GM19043 (cell line): Measurements from ENCODE around the gene SUN2.

ENCODE experiments used
- ATAC-seq: cut with Tn5 transposase; IDR thresholded peaks from one replicate; pipeline ENCODE4 v1.9.1; 2021; ENCODE audit warnings: low read depth; ENCODE audit not compliant: unreplicated experiment

Gene SUN2

DNA sequence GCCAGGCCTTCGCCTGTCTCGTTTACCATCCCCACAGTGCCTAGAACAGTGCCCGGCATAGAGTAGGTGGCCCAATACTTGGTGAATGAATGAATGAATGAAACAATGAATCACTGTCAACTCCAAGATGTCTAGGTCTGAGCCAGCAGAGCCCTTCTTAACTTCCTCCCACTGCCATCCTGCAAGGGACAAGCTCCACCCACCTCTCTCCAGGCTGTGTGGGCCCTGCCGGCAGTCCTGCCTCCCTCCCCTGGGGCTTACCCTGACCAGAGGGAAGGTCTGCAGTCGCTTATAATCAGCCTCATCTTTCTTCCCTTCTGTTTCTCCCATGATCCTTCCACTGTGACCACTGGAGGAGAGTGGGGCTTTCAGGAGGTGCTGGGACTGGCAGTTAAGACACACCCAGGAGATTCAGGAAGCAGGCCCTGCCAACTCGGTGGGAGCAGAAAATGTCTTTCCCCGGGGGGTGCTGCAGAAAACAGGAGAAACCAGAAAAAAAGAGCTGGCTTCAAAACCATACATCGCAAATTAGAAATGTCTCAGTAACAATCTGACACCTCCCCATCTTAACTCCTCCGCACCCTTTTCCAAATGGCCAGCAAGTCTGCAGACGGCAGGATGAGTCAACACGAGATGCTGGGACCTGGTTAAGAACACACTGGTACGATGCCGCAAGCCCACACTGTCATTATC, 26.8 kb upstream of the SUN2 start:
- no peak for ATAC-seq

DNA sequence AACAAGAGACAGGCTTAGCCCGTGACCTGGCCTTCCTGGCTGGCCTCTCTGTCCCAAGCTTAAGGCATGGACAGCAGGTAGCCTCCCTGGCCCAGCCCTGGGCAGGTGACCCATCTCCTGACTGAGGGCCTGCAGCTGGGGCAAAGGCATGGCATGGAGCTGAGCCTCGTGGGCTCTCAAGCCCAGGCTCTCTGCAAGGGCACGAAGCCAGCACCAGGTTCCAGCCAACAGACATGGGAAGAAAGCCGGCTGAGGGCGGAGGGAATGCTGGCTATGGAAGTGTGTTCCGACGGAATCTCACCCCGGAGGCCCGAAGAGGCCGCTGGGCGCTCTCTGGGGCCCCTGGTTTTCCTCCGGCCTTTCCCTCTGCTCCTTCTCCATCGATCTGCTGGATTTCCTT, 25.2 kb upstream of the SUN2 start:
- ATAC-seq = no peak

DNA sequence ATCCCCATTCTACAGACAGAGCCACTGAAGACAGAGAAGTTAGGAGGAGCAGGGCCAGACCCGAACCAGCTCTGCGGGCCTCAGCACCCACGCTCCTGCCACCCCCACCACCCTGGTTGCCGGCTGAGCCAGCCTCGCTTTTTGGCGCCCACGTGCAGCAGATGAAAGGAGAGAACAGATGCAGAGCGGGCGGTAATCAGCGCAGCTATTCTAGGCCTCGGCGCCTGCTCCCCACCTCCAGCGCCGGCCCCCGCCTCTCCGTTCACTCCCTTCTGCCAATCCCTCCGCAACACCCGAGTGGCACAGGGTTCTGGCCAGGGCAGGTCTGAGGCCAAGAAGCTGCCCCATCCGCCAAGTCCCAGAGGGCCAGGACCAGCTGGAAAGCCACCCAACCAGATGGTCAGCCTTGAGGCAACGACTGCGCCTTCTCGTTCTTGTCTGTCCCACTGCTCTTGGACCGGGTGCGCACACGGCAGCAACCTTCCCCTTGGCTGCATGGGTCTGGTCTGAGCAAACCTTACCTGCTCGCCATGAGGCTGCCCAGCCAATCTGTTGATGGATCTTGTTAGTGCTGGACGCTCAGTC, 21.4 kb upstream of the SUN2 start:
- ATAC-seq = no peak

DNA sequence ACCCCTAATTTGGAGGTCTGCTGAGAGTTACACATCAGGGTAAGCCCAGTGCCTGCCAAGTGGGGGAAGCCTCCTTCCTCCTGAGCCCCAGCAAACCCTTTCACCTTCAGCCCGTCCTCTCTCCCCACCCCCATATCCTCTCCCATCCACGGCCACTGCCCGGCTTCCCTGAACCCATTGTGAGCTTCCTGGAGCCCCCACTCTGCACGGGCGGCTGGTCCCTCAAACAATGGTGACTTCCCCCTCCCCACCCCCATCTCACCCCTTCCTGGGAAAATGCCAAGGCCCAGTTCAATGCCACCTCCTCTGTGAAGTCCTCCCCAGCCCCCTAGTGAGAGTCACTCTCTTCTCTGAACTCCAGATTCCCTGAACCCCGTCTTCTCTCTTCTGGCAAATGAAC, 20.3 kb upstream of the SUN2 start:
- ATAC-seq = no peak

DNA sequence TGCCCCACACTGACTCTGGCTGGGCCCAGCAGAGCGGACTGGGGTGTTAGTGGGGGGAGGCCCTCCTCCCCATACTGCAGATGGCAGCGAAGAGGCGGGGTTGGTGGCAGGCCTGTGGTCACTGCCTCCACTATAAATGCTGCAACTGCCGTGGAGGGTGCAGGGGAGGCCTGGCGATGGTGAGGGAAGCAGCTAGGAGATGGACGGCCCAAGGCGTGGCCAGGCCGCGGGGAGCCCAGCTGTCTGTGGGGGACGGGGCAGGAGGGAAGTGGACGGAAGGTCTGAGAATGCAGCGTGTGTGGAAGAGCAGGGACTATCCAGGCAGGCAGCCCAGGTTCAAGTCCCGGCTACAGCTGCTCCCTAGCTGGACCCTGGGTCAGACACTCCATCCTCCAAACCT, 19.9 kb upstream of the SUN2 start:
- no peak for ATAC-seq

DNA sequence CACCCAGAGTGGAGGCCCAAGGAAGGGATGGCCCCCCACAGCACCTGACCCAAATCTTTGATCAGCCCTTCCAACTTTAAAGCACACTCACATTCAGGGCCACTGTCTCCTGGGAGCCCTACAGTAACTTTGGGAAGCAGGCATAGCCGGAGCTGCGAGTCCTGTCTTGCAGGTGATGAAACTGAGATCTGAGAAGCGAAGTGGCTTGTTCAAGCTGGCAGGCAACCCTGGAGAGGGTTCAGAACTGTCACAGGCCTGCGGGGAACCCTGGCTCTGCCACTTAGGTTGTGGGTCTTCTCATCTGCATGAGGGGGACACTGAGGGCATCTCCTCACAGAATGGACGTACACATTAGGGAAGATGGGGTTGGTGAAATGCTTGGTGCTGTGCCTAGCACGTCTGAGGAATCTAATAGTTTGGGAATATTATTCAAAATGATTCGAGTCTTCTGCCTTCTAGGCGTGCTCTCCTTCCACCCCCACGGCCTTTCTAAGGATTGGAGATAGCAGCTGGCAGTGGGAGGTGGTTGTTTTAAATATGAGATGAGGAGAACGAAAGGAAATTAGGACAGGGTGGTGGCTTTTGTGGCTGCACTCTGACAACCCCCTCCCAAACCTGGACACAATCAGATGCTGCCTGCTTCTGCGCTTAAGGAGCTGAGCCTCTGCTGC, 18.8 kb upstream of the SUN2 start:
- ATAC-seq = no peak

DNA sequence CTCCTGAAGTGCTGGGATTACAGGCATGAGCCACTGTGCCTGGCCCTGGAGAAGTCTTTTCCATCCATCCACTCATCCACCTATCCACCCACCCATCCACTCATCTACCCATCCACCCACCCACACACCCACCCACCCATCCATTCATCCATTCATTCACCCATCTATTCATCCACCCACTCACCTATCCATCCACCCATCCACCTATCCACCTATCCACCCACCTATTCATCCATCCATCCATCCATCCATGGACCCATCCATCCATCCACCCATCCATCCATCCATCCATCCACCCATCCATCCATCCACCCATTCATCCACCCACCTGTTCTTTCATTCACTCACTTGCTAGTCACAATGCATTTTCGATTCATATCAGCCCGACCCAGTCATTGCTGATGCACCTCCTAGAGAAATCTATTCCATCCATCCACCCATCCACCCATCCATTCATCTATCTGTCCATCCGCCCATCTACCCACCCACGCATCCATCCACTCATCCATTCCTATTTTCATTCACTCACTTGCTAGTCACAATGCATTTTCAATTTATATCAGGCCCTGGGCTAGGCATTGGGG, 17.7 kb upstream of the SUN2 start:
- ATAC-seq = no peak

DNA sequence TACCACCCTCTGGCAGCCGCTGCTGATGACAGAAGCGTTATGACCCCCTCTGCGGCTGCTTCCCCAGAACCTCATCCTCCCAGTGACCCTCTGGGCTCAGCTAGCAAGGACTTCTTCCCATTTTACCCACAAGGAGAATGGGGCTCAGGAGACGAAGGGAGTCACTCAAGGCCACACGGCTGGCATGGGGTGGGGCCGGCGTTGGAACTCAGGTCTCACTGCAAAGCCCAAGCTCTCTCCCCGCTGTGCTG, 16.8 kb upstream of the SUN2 start:
- ATAC-seq = no peak

DNA sequence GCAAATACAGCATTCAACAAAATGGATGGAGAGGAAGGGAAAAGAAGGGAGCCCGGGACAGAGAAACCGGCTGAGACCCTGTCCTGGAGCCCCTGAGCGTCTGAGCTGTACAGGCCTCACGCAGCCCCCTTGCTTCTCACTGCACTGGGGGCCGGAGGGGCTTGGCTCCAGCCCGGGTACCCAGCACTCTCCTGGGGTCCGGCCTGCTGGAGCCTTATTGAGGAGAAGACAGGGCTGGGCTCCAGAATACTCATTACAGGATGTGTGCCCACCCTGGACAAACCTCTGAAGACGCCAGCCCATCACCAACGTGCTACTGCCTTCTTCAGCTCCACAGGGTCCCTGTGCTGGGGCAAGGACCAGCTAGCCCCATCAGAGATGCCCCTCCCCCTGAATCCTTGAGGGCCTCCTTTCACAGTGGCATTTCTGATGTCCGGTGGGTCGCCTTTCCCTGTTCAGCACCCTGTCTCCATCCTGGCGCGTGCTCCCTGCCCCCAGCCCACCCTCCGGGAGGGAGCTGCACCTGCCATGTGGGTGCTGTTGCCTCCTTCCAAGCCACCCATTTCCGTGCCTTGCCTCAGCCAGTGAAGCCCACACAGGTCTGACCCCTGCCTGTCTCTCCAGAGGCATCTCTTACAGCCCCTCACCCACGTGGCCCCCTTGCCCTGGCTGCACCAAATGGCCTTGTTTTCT, 14.6 kb upstream of the SUN2 start:
- ATAC-seq = no peak

DNA sequence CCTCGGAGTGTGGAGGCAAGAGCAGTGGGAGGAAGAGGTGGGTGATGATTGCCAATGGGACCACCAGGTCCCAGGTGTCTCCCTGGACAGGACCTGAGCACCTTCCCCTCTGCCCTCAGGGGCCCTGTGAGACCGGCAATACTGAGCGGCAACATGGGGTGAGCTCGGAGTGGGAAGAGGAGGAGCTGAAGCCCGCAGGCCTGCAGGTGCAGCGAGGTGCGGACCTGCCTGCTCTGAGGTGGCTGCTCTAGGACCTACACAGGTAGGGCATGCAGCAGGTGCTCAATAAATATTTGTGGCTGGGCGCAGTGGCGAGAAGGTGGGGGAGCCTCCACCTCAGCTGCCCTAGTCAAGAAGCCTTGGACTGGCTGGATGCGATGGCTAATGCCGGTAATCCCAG, 12.2 kb upstream of the SUN2 start:
- ATAC-seq = no peak

DNA sequence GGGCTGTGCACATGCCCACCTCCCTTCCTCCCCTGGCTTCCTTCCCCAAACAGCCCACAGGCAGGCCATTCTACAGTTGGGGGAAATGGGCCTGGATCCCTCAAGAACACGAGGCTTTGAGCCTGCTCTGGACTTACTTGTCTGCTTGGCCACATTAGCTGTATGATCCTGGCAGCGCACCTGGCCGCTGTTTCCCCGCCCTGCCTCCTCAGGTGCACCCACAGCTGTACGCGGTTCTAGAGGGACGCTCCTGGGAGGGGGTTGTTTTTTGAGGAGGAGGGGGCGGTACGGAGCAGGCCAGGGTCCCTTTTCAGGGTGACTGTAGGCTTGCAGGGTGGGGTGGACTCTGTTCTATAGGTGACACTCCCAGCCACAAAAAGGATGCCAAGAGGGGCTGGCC, 11.5 kb upstream of the SUN2 start:
- ATAC-seq = no peak

DNA sequence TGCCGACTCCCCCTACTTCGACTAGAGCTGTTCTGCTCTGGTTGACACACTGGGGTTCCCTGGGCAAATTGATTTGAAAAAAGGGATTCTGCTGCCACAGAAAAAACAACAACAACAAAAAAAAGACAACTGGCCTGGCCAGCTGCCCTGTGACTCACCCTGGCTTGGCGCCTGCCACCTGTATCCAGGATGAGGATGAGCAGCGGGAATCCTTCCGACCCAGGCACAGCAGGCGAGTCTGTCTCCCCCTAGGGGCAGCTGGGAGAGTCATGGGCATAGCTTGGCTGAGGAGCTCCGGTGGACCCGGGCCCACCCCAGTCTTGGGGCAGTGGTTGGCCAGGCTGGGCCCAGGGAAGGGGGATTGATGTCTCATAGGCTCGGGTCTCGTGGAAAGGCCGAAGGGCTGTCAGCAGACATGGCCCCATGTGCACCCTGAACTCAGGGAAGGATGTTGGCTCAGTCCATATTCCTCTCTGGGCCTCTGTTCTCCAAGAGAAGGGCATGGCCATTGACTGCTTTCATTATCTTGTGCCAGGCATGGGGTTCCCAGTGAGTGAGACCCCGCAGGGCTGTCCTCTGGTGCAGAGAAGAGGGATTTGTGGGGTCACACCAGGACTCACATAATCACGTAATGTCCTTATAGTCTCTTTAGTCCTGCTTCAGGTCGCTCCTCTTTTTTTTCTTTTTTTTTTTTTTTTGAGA, 10.4 kb upstream of the SUN2 start:
- ATAC-seq = no peak

DNA sequence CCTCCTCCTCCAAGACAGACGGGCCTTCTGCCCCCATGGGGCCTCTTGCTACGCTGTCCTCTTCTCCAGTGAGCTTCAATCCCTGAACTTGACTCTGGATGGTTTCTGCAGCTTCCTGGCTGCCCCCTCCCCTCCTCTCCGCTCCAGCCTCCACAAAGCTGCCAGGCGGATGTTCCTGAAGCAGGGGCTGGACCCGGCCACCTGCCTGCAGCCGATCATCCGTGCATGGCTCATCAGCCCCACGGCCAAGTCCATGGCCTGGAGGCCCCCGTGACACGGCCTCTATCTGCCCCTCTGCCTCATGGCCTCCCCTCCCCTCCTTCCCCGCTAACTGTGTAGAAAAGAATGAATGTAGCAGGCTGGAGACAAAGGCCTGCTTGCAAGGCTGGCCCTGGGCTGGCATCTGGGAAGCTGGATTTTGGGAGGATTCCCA, 6.8 kb upstream of the SUN2 start:
- no peak for ATAC-seq

DNA sequence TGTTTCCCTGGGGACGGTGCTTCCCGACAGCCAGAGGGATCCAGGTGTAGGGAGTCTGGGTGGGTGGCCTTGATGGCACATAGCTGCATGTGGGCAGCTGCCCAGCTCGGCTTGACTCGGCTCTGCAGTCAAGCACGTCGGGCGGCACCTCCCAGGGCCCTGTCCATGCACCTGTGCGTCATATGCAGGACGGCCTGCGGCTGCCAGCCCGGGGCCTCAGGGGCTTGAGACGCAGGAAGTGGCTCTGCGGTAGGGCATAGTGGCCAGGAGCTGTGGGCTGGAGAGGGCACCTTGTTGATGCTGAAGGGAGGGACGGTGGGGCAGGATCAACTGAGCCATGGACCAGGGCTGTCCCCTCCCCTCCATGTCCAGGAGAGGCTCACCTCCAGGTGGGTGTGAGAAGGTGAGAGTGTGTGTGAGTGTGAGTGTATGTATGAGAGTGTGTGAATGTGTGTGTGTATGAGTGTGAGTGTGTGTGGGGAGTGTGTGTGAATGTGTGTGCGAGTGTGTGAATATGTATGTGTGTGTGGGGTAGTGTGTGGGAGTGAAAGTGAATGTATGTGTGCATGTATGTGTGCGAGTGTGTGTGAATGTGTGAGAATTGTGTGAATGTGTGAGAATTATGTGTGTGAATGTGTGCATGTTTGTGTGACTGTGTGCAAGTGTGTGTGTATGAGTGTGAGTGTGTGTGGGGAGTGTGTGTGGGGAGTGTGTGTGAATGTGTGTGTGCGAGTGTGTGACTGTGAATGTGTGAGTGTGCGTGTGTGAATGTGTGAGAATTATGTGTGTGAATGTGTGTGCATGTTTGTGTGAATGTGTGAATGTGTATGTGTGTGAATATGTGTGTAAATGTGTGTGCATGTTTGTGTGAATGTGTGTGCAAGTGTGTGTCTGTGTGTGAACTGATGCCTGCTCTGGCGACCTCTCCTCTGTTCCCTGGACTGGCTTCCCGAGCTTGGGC, 5.7 kb upstream of the SUN2 start:
- no peak for ATAC-seq

DNA sequence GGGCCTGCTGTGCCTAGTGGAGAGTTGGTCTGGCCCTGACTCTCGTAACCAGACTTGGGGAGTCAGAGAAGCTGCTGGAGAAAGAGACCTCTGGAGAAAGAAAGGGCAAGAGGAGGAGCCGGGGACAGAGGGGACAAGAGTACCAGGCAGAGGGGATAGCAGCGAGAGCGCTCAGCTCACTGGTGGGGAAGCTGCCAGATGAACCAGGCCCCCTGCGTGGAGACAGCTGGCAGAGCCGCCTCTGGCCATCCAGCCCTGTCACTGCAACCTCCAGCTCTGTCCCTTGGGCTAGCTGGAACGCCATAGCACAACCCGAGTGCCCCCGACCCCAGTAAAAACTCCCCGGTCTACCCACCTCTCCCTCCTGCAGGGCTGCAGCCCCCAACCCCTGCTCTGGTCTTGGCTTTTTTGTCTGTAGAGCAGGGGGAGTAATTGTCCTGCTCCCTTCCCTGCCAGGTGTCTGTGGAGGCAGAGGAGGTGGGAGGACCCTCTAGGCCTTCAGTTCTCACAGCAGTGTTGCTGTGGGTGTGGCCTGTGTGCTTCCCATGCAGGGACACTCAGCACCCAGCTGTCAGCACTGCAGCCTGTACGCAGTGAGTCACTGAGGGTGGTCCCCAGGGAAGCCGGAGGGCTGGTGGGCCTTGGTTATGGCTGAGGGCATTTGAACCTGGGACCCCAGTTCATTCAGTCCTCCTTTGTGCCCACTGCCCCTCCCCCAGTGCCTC, 4.8 kb upstream of the SUN2 start:
- no peak for ATAC-seq

DNA sequence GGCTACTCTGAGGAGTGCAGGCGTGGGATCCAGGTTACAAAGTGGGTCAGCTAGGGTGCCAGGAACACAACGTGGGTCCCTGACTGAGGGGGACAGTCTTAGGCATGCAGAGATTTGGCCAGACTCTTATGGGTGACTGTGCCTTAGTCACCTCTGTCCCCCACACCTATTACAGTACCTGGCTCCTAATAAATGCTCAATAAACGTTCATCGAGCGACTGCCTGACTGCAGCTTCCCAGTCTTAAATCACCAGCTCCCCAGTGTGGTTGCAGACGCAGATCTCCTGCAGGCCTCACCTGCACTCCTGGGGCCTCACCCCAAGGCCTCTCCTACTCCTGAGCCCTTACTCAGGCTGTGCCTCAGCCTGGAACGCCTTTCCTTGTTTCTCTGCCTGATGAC, 3.2 kb upstream of the SUN2 start:
- no peak for ATAC-seq

DNA sequence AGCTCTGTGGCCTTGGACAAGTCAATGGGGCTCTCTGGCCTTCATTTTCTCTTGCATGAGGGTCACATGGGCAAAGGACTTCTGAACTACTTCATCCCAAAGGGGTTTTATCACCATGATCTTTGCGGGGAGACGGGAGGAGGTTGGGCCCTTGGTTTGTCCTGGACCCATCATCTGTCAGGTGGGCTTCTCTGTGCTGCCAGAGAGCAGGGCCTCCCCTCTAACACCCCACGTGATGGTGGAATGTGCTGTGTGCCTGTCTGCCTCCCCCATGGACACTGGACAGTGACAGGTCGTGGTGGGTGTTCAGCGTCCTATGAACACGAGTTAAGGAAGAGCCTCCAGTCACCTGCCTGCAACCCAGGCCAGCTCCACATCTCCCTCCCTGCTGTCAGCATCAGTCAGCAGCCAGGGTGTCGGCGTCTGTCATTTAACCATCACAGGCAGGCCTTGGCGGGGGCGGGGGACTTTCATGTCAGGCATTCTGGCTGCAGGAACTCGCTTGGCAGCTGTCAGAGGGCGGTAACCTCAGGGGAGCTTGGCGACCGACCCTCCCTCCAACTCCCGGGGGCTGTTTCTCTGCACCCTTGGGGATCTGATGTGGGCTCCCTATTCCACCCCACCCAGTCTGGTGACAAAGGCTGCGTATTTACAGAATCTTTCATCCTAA, 2.6 kb upstream of the SUN2 start:
- no peak for ATAC-seq

DNA sequence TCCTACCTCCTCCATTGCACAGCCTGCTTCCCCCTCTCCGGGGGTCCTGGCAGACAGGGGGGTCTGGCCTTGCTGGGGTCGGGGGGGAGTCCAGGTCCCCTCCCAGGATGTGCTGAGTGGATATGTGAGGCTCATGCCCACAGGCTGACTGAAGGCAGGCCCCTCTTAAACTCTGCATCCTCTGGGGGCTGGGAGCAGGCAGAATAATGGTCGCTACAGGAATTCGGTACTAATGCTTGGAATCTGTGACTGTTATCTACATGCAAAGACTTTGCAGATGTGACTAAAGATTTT, 1.6 kb upstream of the SUN2 start:
- no peak for ATAC-seq
